ENCODE results near the gene FRRS1. TPM values are rescaled to one million over a fixed set of nuclear protein-coding genes. Genes with fewer than 3 reads are reported as not detected.

The FRRS1 gene
- total RNA-seq, 1 experiment from 2014 or later: 11.1 TPM

- Mint-ChIP-seq H3K9me3 (ENCODE audit: unreplicated experiment) (no peaks in the 10 kb centered on the region), H3K4me3 (ENCODE audit: unreplicated experiment) (no peak overlapping the region), H3K27ac (ENCODE audit: unreplicated experiment) (no peak overlapping the region), H3K27me3 (ENCODE audit: insufficient read depth, unreplicated experiment) (no peaks in the 10 kb centered on the region), H3K4me1 (ENCODE audit: low read depth, unreplicated experiment) (no peaks in the 10 kb centered on the region), H3K36me3 (ENCODE audit: insufficient read depth, unreplicated experiment) (no peaks in the 10 kb centered on the region)
- intact Hi-C loops (cut with micrococcal nuclease; ENCODE audit: unreplicated experiment): no loop called here
- H3K27me3 ChIP-seq (replicated peaks; ENCODE audit: control insufficient read depth, insufficient read depth, low read length): no peaks in the 10 kb centered on the region
- H3K36me3 ChIP-seq (ENCODE audit: control insufficient read depth, insufficient read depth, low read length): no peaks in the 10 kb centered on the region
- TF ChIP-seq CTCF (IDR thresholded peaks at IDR 0.05; ENCODE audit: insufficient read depth in 1 of 2, low read depth in 1 of 2, low read length in 1 of 2, severe bottlenecking in 1 of 2, unreplicated experiment in 1 of 2): no peak
- no peak overlapping the region for H3K4me3 ChIP-seq (ENCODE audit: low read depth, low read length)
- no peaks in the 10 kb centered on the region for H3K9me3 ChIP-seq
- CTCF ChIA-PET: no interaction called here
- no peak for DNase-seq
- POLR2A ChIA-PET: no interaction called here
- no TSS peak for BruUV-seq (replicated peaks)
- no peaks in the 10 kb centered on the region for H3K4me1 ChIP-seq
These were observed 40.0 kb downstream of the FRRS1 start for GRCh38 chr1:99726407-99726806.

GRCh38 chr1:99725996-99726395 is 40.4 kb downstream of the FRRS1 start:
- CTCF ChIA-PET: no interaction called here
- no peak for TF ChIP-seq CTCF (IDR thresholded peaks at IDR 0.05; ENCODE audit: insufficient read depth in 1 of 2, low read depth in 1 of 2, low read length in 1 of 2, severe bottlenecking in 1 of 2, unreplicated experiment in 1 of 2)
- POLR2A ChIA-PET: no interaction called here
- no peak overlapping the region for H3K4me3 Mint-ChIP-seq (ENCODE audit: unreplicated experiment)
- H3K27ac Mint-ChIP-seq (ENCODE audit: unreplicated experiment): no peak overlapping the region
- Histone ChIP-seq H3K36me3 (ENCODE audit: control insufficient read depth, insufficient read depth, low read length) (no peaks in the 10 kb centered on the region), H3K4me3 (ENCODE audit: low read depth, low read length) (no peak overlapping the region), H3K27me3 (replicated peaks; ENCODE audit: control insufficient read depth, insufficient read depth, low read length) (no peaks in the 10 kb centered on the region), H3K4me1 (no peaks in the 10 kb centered on the region), H3K9me3 (no peaks in the 10 kb centered on the region)
- no peaks in the 10 kb centered on the region for H3K9me3 Mint-ChIP-seq (ENCODE audit: unreplicated experiment)
- BruUV-seq (replicated peaks): no TSS peak
- H3K4me1 Mint-ChIP-seq (ENCODE audit: low read depth, unreplicated experiment): no peaks in the 10 kb centered on the region
- no peak for DNase-seq
- no peaks in the 10 kb centered on the region for H3K36me3 Mint-ChIP-seq (ENCODE audit: insufficient read depth, unreplicated experiment)
- intact Hi-C loops (cut with micrococcal nuclease; ENCODE audit: unreplicated experiment): no loop called here
- H3K27me3 Mint-ChIP-seq (ENCODE audit: insufficient read depth, unreplicated experiment): no peaks in the 10 kb centered on the region

GRCh38 chr1:99723251-99723650 is 43.2 kb downstream of the FRRS1 start:
- POLR2A ChIA-PET: no interaction called here
- intact Hi-C loops (cut with micrococcal nuclease; ENCODE audit: unreplicated experiment): no loop called here
- Mint-ChIP-seq H3K27me3 (ENCODE audit: insufficient read depth, unreplicated experiment) (no peaks in the 10 kb centered on the region), H3K4me1 (ENCODE audit: low read depth, unreplicated experiment) (no peaks in the 10 kb centered on the region), H3K9me3 (ENCODE audit: unreplicated experiment) (no peaks in the 10 kb centered on the region), H3K27ac (ENCODE audit: unreplicated experiment) (no peak overlapping the region), H3K4me3 (ENCODE audit: unreplicated experiment) (no peak overlapping the region), H3K36me3 (ENCODE audit: insufficient read depth, unreplicated experiment) (no peaks in the 10 kb centered on the region)
- DNase-seq: no peak
- Histone ChIP-seq H3K27me3 (replicated peaks; ENCODE audit: control insufficient read depth, insufficient read depth, low read length) (no peaks in the 10 kb centered on the region), H3K36me3 (ENCODE audit: control insufficient read depth, insufficient read depth, low read length) (no peaks in the 10 kb centered on the region), H3K9me3 (no peaks in the 10 kb centered on the region), H3K4me3 (ENCODE audit: low read depth, low read length) (no peak overlapping the region), H3K4me1 (no peaks in the 10 kb centered on the region)
- CTCF ChIA-PET: no interaction called here
- TF ChIP-seq CTCF (IDR thresholded peaks at IDR 0.05; ENCODE audit: insufficient read depth in 1 of 2, low read depth in 1 of 2, low read length in 1 of 2, severe bottlenecking in 1 of 2, unreplicated experiment in 1 of 2): no peak
- BruUV-seq (replicated peaks): no TSS peak

All from Caco-2 (cell line).